GM12875 (cell line): ENCODE data around the gene ZC3H12A.

ENCODE experiments used
- H3K4me3 ChIP-seq: one replicate; pipeline ENCODE4 v1.5.1; 2011; ENCODE audit warnings: low read depth, low read length, control low read depth
- CTCF ChIP-seq: IDR thresholded peaks from 2 replicates; pipeline ENCODE4 v1.5.1; 2011; ENCODE audit warnings: low read depth, mild to moderate bottlenecking, control low read depth, inconsistent platforms, low read length, moderate library complexity, borderline replicate concordance; ENCODE audit not compliant: insufficient read depth

The ZC3H12A gene

GRCh38 chr1:37477946-37478345 lies 3.6 kb downstream of the ZC3H12A start:
- TF ChIP-seq CTCF = no peak
- H3K4me3 ChIP-seq = peak overlapping the region; percentile 63

- peak overlapping the region; percentile 63 for H3K4me3 ChIP-seq
- no peak for TF ChIP-seq CTCF
These were observed 4.1 kb downstream of the ZC3H12A start for GRCh38 chr1:37478451-37478881.

GRCh38 chr1:37478890-37479254 lies 4.5 kb downstream of the ZC3H12A start:
- H3K4me3 ChIP-seq = peak overlapping the region; percentile 63
- TF ChIP-seq CTCF = no peak

- peak overlapping the region; percentile 63 for H3K4me3 ChIP-seq
- no peak for TF ChIP-seq CTCF
These were observed 5.1 kb downstream of the ZC3H12A start for GRCh38 chr1:37479255-37480124.

- TF ChIP-seq CTCF = no peak
- peak overlapping the region; percentile 63 for H3K4me3 ChIP-seq
These were observed 5.7 kb downstream of the ZC3H12A start for GRCh38 chr1:37480125-37480466.

- TF ChIP-seq CTCF = no peak
- no peak overlapping the region for H3K4me3 ChIP-seq
These were observed 6.4 kb downstream of the ZC3H12A start for GRCh38 chr1:37480581-37481288.
